Suprapubic skin (tissue), 3 donors: ENCODE data around the gene BNC2.

Experiments
- CTCF ChIP-seq, 2 donors: fragments of 200-600 bp in 1 of 2; fragments of 450-650 bp in 1 of 2; sonication (generic) in 1 of 2; IDR thresholded peaks; one replicate each; pipeline ENCODE4 v1.5.1; 2016 to 2019; ENCODE audit warnings: antibody characterized with exemption in 2 of 2, mild to moderate bottlenecking in 1 of 2, moderate library complexity in 1 of 2
- POLR2AphosphoS5 ChIP-seq, 3 donors: sonication (generic); formaldehyde crosslinking; IDR thresholded peaks; one replicate each; pipeline ENCODE4 v1.6.1; 2017; ENCODE audit warnings: antibody characterized with exemption in 3 of 3

DNA sequence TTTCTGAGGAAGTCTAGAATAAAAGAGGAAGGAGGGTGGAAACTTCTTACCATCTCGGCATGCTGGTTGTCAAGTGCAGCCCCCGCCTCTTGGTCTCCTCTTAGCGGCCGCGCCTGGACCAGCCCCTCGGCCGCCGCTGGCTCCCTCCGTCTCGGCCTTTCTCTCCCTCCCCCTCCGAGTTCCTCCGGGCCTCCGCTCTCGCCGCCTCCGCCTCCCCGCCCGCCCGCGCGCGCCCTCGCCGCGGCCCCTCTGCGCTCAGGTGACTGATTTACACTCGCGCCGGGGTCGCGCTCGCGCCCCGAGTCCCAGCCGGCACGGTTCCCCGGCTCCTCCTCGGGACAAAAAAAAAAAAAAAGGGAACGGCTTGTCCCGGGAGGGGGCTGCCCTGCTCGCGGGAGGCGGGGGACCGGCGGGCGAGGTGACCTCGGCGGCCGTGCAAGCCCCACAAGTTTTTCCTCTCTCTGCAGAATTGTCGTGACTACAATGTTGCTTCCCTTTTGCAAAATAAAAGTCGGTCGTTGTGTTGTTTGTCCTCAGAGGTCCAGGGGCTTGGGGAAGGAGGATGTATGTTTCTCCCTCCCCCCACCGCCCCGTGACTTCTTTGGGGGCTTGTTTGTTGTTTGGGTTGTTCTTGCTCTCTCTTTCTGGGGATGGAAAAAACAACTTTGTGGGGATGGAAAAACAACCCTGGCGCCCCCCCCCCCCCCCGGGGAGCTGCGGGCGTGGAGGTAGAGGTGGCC is at the start of gene BNC2:
- TF ChIP-seq POLR2AphosphoS5 (IDR thresholded peaks at IDR 0.05) (no peak), CTCF (IDR thresholded peaks at IDR 0.05) (no peak)
